ENCODE data around the gene TSHR.

DNA sequence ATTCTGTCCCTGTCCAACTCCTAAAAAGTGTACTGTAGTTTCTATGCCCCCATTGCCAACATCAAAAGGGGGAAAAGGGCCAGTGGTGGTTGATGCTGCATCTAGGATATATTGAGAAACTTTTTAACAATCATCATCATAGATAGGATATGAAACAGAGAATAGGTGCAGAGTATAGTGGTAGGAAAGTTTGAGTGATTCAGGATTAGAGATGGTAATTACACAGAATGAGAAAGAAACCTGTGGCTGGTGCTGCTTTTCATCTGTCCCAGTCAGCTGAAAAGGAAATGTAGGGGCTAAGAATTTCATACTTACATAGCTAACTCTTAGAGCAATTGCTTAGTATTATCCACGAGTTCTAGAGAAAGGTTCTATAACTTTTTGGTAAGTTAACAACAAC, 197.8 kb downstream of the TSHR start:
- TF ChIP-seq POLR2AphosphoS5 (IDR thresholded peaks at IDR 0.05; ENCODE audit: low read depth) (no peak), GABPA (IDR thresholded peaks at IDR 0.05; ENCODE audit: low read depth) (no peak)
- TF ChIP-seq, protein P1, sequence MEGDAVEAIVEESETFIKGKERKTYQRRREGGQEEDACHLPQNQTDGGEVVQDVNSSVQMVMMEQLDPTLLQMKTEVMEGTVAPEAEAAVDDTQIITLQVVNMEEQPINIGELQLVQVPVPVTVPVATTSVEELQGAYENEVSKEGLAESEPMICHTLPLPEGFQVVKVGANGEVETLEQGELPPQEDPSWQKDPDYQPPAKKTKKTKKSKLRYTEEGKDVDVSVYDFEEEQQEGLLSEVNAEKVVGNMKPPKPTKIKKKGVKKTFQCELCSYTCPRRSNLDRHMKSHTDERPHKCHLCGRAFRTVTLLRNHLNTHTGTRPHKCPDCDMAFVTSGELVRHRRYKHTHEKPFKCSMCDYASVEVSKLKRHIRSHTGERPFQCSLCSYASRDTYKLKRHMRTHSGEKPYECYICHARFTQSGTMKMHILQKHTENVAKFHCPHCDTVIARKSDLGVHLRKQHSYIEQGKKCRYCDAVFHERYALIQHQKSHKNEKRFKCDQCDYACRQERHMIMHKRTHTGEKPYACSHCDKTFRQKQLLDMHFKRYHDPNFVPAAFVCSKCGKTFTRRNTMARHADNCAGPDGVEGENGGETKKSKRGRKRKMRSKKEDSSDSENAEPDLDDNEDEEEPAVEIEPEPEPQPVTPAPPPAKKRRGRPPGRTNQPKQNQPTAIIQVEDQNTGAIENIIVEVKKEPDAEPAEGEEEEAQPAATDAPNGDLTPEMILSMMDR (IDR thresholded peaks at IDR 0.05; ENCODE audit: insufficient read depth, low read length) = no peak

Measured in HL-60 (cell line).